CD4-positive, alpha-beta T cell treated with Interferon gamma for 1 hour (primary cell): ENCODE data around the gene FHL1.

Experiments used
- DNase-seq: peaks from one replicate; pipeline ENCODE4 v3.0.0-alpha.2; 2020

The FHL1 gene

DNA sequence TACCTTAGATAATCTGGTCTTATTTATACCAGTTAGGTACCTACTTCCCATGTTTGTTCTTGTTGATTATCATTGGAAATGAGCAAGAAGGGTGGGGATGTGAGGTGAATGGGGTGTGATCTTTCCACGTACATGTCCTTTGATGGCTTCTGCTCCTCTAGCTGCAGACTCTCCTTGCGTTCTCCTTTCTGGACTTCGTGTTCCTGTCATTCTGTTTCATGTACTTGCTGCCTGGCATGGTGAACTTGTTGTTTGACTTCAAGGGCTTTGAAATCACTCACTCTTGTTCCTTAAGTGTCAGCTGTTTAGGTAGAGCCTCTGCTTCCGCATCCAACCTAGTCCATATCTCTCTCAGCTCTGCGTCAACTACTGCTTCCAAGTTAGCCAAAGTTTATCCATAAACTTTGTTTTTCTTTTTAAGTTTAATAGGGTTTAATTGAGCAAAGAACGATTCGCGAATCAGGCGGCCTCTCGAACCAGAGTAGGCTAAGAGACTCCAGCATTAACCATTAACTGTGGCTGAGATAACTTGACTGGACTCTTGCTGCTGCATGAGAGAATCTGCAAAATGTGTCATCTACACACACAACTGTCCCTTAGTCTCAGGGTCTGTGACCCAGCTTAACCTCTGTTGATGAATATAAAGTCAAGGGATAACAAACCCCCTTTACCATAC lies 42.8 kb downstream of the FHL1 start:
- no peak for DNase-seq

DNA sequence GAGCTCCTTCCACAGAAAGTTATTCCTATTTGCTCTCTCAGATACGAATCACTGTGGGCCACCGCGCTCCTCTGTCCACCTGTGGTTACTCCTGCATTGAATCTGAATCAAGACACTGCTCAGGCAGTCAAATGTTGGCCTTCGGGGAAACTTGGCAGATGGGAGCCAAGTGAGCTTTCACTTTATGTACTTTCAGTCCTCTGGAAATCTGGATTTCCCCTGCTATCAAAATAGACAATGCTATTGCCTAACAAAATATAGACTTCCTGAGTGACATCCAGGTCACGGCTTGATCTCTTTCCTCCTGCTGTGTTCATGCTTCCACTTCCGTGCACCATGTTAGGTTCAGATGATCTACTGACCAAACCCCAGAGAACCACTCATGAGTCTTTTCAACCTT lies 43.8 kb downstream of the FHL1 start:
- no peak for DNase-seq

DNA sequence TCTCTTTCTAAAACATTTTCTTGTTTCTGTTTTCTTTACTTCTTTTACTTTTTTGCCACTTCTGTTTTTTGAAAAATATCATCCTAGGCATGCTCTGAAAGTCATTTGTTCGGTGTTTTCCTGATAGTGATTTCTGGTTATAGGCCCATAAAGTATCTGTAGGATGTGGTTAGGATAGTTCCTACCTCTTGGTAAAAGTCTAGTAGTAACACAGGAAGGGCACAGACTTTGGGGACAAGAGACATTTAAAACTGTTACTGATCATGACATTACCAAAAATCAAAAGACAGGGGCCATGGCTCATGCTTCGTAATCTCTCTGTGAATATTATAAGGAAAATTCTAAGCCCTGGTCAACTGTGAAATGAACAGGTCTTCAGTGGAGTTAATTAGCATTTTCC lies 44.8 kb downstream of the FHL1 start:
- no peak for DNase-seq

DNA sequence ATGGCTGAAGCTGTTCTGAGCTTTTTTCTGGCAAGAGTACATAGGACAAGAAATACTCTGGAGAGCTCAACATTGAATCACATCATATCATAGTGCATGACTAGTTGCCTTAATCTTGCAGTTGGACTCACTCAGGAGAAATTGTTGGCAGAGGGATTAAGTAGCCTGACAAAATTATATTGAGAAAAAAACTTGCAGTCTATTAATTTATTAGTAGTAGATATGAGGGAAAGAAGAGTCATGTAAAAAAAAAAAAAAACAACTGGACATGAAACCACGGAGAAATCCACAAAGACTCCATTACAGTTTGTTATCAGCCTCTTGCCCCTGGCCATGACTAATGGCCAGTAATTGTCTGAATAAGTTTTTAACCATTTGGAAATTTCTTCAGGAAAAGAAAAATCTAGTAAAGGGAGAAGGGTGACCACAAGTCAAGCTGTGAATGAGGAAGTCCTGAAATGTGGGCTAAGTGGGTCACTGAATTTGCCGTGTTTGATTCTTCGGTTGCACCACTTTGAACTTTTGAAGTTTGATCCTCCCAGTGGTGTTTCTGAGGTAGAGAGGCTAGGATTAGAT lies 45.6 kb downstream of the FHL1 start:
- no peak for DNase-seq

DNA sequence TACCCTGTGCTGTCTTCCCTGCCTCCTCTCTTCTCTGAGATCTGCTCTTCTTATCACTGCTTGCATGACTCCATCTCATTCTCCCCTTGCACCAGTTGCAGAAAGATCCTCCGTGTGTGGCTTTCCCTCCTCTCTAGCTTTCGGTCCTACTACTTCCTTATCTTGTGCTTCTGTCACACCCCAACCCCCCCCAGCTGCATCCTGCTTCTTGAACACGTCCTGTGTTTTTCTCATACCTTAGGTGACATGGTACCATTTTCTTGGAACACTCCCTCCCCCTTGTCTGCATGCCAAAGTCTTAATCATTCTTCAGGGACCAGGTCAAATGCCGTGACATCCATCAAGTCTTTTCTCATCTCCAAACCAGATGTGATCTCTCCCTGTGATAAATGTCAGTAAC lies 46.4 kb downstream of the FHL1 start:
- DNase-seq: no peak

DNA sequence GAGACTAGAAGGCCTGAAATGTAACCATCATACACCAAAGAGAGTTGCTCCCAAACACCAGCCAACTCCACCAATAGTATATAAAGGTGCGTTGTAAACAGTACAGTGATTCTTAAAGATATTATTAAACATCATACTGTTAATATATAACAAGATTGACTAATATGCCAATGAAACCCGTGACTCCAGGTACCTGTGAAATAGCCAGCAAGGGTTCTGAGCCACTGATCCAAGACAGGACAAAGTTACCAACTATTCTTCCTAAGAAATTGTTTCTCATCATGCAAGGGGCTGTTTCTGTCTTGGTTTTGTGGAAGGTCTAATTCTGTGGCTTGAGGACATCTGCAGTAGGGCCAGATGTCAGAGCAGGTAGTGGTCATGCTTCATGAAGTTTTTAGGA lies 47.2 kb downstream of the FHL1 start:
- no peak for DNase-seq

DNA sequence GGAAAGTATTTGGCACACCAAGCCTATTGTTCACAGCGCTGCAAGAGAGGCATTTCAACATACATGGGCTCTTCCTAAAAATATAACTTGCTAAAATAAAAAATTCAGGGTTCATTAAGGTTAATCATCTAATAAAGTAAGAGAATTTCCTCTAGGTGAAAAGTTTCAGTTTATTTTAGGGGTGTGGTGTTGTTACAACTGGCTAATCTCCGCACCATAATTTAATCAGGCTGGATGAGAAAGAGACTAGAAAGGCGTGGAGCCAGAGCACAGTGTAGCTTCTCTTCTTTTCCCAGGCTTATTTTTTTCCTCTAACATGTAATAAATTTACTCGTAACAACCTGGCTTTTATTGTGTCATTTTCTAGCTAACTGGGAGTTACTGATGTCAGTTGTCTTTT lies 47.9 kb downstream of the FHL1 start:
- no peak for DNase-seq

DNA sequence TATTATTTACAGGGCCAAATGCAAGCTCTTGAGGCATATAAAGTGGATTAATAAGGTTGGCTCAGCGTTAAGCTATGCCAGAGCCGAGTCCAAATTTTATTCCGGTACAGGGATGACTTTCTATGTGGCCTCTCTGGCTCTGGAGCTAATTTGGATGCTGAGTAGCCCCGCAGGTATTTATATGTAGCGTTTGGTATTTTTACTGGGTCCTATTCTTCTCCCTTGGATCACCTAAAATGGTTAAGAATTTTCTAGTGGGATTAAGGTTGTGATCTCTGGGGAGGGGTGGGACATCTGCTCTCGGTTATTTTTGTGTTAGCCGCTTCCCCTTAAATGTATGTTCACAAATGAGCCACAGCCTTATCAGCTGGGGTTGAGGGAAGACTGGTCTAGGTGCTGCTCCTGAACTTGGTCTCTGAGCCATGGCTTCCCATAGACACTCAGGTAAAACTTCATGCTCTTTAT lies 49.4 kb downstream of the FHL1 start:
- no peak for DNase-seq

DNA sequence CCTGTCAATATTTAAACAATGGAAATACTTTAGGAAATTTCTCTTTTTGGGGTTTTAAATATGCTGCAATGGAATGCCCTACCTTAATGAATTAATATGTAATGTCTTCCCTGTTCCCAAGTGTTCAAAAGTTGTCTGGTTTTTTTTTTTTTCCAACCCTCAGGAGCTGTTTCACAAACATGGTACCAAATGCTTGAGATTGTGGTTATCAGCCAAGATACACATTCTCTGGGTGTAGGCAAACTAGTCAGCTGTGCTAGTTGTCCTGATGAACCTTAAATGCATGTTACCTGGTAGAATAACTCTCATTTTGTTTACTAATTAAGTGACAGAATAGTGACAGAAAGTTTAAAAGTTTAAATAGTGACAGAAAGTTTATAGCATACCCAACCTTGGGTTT lies 50.7 kb downstream of the FHL1 start:
- DNase-seq: no peak

DNA sequence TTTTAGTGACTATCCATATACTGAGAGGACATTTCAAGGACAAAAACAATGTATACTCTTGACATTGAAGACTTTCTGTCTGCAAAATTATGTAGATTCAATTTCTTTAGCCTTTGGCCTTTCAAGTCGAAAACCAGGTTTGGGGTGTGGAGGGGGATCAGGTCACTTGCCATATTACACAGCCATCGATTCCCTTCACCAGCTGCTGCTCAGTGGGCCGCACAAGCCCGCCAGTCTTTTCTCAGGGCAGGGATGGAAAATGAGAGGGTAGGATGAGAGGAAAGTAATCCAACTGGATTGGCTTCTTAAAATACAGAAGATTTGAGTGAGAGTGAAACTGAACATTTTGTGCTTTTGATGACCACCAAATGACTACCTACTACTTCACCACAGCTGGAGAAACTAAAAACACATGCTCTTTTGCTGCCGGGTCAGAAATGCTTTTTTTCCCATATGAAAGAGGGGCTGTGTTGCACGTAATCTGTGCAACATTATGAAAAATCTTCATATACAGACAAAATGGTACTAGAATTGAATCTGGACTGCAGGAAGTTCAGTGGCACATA lies 51.4 kb downstream of the FHL1 start:
- no peak for DNase-seq

DNA sequence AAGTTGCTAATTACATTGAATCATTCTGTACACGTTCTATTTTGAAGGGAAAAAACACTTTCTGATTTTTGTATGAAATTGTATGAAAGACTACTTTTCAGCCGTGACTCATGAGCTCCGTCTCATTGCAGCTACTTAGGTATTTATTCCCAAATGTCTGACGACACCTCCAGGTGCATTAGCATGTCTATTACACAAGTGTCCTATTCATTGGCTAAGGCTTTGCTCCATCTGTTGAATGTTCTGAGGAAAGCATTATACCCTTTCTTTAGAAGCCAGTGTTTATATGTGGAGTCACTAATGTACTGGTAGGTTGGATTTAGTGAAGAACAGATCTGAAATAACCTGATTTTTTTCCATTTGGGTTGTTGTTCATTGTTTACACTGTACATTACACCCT lies 52.0 kb downstream of the FHL1 start:
- no peak for DNase-seq

DNA sequence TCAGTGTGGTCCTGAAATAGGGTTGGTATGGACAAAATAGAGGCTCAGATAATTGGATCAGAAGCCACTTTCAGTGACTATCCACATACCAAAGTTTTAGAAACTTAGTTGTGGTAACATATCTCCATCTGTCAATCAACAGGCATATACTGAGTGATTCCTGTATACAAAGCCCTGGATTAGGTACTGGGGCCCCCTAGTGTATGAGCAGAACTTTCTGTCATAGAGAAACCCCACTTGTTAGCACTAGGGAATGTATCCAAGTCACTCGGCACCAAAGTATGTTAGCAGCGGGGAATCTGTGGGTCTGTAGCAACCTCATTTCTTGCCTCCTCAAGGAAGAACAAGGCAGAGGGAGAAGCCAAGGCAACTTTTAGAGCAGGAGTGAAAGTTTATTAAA lies 53.1 kb downstream of the FHL1 start:
- no peak for DNase-seq

DNA sequence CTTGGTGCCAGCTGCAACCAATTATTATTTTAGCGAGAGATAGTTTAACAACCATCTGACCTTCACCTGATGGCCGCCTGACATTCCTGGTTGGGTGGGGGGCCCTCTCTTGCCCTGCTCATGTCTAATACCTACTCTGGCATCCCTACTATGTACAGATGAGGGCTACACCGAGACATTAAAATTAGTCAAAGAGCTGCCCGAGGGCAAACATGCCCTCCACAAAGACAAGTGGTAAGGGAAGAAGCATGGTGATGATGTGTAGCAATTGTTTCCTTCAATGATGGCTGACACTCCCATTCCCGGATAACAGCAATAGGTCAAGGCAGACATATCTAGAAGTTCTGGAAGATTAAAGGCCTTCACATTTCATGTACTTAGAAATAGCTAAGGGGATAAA lies 54.3 kb downstream of the FHL1 start:
- DNase-seq: no peak

DNA sequence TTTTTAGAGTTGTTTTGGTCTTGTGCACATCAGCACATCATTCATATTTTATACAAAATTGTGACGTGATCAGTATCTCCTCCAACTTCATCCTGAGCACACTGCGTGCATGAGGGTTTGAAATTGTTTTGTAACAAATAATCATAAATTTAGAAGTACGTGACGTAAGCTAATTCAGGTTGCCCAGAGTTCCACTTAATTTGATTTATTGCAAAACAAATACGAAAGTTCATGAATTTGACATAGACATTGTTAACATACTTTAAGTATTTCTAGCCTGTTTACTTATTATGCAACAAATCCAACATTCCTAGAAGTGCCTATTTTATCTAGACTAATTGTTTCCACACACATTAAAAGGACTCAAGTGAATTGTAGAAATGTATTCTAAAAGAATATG lies 55.6 kb downstream of the FHL1 start:
- no peak for DNase-seq

DNA sequence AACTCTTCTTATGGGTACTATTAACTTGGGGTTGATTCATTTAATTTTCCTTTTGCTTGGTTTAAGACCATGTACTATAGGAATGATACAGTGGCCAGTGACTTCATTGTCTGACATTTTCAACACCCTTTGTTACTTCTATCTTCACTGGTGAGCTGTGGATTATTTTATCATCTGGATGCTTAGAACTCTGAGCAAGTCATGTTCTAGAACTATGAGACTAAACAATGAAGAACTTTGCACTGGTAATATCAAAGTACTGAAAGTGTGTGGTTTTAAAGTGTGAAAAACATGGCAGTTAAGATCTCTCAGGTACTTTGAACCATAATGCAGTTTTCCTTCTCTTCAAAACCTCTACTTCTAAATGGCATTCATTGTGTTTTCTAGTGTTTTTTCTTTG lies 56.1 kb downstream of the FHL1 start:
- DNase-seq: no peak

DNA sequence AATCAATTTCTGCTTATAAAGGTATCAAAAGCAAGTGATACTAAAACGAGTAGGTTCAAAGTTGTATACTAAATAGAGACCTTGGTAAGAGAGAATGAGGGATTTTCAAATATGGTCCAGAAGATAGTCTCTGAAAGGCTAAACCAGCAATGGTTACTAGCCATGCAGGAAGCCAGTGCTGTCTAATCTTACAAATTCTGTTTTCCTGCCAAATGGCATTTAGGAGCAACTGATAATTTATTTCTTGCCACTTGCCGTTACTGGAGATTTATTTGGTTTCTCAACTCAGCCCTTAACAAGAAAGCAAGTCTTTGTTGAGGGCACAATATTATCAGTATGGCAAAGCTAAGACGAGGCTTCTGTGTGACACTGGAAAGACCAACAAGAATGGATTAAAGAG lies 56.6 kb downstream of the FHL1 start:
- no peak for DNase-seq

DNA sequence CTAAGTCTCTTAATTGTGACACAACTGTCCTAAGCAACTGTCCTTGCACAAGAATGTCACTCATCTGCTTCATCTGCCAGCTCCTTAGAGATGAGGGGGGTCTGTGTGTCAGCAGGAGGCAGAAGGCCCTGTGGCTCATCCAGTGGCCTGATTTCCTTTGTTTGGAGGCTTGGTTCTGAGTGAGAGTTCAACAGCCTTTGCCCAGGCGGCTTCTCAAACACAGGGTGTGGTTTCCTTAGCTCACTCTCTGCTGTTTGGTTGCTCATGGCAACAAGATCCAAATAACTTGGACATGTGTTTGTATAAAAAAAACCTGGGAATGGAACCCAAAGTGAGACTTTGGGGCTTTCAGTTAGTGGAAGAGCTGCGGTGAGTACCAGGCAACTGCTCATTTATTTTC lies 57.2 kb downstream of the FHL1 start:
- DNase-seq: peak; percentile 49

DNA sequence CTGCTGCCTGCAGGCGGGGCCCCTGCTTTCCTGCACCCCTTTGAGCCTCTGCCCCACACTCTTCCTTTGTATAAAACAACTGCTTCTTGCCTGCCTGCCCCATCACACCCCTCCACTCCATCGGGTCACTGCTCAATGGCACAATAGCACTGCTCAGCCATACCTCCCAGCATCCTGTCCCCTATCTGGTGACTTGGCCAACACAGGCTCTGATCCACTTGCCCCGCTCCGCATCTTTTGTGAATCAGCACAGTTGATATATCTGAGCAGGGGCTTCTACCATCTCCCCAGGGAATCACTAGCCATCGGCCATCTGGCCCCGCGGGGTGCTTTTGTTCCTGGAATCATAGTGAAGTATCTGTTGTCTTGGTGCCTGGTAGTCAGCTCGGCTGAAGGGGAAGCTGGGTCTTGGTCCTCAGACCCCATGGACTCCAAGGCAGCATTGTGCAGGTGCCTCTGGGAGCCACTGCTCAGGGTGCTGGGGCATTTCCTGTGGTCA lies 58.6 kb downstream of the FHL1 start:
- no peak for DNase-seq

DNA sequence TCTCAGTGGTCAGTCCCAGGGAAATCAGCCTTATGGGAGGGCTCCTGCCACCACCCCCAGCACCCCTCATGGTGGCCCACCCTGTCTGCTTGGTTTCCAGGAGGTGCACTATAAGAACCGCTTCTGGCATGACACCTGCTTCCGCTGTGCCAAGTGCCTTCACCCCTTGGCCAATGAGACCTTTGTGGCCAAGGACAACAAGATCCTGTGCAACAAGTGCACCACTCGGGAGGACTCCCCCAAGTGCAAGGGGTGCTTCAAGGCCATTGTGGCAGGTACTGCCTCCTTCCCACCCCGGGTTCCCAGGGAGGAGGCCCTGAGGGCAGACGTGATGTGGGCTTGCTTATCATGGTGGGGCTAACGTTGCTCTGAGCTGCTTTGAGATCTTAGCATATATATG lies 59.6 kb downstream of the FHL1 start:
- no peak for DNase-seq

DNA sequence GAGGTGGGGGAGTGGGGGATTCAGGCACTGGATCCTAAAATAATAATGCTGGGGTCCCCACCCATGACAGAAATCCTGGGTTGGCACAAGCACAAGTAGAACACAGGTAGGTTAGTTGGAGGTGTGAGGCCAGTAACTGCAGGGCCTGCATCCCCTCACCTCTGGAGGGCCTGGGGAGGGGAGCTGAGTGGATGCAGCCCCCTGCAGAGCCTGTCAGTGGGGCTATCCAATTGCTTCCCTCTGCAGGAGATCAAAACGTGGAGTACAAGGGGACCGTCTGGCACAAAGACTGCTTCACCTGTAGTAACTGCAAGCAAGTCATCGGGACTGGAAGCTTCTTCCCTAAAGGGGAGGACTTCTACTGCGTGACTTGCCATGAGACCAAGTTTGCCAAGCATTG lies 60.2 kb downstream of the FHL1 start:
- no peak for DNase-seq

DNA sequence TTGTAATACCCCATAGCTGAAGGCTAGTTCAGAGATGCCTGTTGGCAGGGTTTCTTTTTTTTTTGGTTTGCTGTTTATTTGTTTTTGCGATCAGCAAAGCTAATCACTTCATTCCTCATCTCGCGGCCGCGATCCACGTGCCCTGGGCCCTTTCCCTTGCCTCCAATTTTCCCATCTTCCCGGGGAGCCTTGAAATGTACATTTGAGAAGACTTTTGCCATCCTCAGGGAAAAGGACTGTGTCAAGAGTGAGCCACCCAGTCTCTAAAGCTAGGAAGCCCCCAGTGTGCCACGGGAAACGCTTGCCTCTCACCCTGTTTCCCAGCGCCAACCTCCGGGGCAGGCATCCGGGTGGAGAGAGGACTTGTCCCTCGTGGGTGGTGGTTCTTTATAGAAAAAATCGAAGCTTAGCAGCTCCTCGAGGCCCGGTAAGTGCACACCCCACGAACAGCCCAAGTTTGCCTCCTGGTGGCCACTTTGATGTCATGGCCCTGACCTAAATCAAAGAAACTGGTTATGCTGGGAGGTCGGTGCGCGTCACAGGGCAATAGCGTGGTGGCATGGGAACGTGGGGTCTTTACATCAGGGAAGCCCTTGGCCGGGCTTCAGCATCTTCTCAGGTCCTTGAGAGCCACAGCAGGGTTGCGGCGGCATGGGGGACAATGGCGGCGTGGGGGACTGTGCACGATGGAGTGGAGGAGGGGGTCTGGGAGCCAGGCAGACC lies 61.8 kb downstream of the FHL1 start:
- DNase-seq: peak; percentile 17

DNA sequence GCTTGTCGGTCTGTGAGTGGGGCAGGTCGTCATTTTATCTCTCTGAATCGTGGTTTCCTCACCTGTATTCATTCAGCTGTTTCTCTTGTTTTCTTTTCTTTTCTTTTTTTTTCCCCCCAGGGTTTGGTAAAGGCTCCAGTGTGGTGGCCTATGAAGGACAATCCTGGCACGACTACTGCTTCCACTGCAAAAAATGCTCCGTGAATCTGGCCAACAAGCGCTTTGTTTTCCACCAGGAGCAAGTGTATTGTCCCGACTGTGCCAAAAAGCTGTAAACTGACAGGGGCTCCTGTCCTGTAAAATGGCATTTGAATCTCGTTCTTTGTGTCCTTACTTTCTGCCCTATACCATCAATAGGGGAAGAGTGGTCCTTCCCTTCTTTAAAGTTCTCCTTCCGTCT lies 62.4 kb downstream of the FHL1 start:
- DNase-seq: no peak

DNA sequence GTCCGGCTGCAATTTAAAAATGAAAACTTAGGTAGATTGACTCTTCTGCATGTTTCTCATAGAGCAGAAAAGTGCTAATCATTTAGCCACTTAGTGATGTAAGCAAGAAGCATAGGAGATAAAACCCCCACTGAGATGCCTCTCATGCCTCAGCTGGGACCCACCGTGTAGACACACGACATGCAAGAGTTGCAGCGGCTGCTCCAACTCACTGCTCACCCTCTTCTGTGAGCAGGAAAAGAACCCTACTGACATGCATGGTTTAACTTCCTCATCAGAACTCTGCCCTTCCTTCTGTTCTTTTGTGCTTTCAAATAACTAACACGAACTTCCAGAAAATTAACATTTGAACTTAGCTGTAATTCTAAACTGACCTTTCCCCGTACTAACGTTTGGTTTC lies 62.9 kb downstream of the FHL1 start:
- DNase-seq: peak; percentile 17

DNA sequence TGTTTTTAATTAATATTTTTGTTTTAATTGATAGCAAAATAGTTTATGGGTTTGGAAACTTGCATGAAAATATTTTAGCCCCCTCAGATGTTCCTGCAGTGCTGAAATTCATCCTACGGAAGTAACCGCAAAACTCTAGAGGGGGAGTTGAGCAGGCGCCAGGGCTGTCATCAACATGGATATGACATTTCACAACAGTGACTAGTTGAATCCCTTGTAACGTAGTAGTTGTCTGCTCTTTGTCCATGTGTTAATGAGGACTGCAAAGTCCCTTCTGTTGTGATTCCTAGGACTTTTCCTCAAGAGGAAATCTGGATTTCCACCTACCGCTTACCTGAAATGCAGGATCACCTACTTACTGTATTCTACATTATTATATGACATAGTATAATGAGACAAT lies 63.5 kb downstream of the FHL1 start:
- DNase-seq: no peak
